IMR-90 (cell line): ENCODE results near the gene CARMIL1. TPM values are rescaled to one million over a fixed set of nuclear protein-coding genes. Genes with fewer than 3 reads are reported as not detected.

Source experiments
- ATAC-seq: fragments of 200-7000 bp; cut with Tn5 transposase; 2 replicates; pipeline ENCODE4 v1.9.1; 2020; ENCODE audit warnings: low read depth, mild to moderate bottlenecking, moderate library complexity
- BruUV-seq: library from RNA; stranded (reverse); fragments of 400-500 nt; replicated peaks from 2 replicates; lab custom pipeline; 2021; lab: Mats Ljungman, UMichigan
- CTCF ChIA-PET: fragments of 300-600 bp; formaldehyde crosslinking; extraction: SDS; loops from one replicate; lab custom pipeline; 2021; ENCODE audit warnings: antibody characterized with exemption; lab: Yijun Ruan, JAX
- POLR2A ChIA-PET: fragments of 300-600 bp; sonication (Branson Sonifier 250); formaldehyde crosslinking; loops from one replicate; lab custom pipeline; 2022; ENCODE audit warnings: antibody characterized with exemption; ENCODE audit not compliant: unreplicated experiment; lab: Charles Lee
- DNase-seq: peaks from one replicate; pipeline ENCODE4 v3.0.0; 2013
- H2AFZ ChIP-seq: replicated peaks from 2 replicates; pipeline ENCODE3; 2013; ENCODE audit warnings: low read length, mild to moderate bottlenecking; ENCODE audit not compliant: poor library complexity
- H2AK5ac ChIP-seq: 2 replicates; pipeline ENCODE4 v1.6.1; 2013; ENCODE audit warnings: low read depth, low read length, inconsistent platforms
- H2AK9ac ChIP-seq: replicated peaks from 2 replicates; pipeline ENCODE3; 2013; ENCODE audit warnings: mild to moderate bottlenecking, low read depth, low read length, moderate library complexity; ENCODE audit not compliant: poor library complexity
- H2BK120ac ChIP-seq: 2 replicates; pipeline ENCODE4 v1.6.1; 2013; ENCODE audit warnings: low read depth, low read length, inconsistent platforms
- H2BK15ac ChIP-seq: 3 replicates; pipeline ENCODE4 v1.6.1; 2013; ENCODE audit warnings: low read depth, low read length, inconsistent platforms
- H2BK20ac ChIP-seq: 2 replicates; pipeline ENCODE4 v1.6.1; 2013; ENCODE audit warnings: low read depth, mild to moderate bottlenecking, inconsistent platforms, low read length, moderate library complexity
- H2BK5ac ChIP-seq: 2 replicates; pipeline ENCODE4 v1.6.1; 2013; ENCODE audit warnings: mild to moderate bottlenecking, low read depth, low read length, inconsistent platforms; ENCODE audit not compliant: poor library complexity, severe bottlenecking
- H3K14ac ChIP-seq: replicated peaks from 2 replicates; pipeline ENCODE4 v1.6.1; 2013; ENCODE audit warnings: low read depth, low read length, inconsistent platforms
- H3K18ac ChIP-seq: 2 replicates; pipeline ENCODE4 v1.6.1; 2013; ENCODE audit warnings: low read depth, low read length, control low read depth
- H3K23ac ChIP-seq: 2 replicates; pipeline ENCODE4 v1.6.1; 2013; ENCODE audit warnings: low read depth, low read length, inconsistent platforms
- H3K27ac ChIP-seq: 2 replicates; pipeline ENCODE4 v1.5.1; 2013; ENCODE audit warnings: mild to moderate bottlenecking, control low read depth, low read length; ENCODE audit not compliant: insufficient read depth
- H3K27me3 ChIP-seq: 2 replicates; pipeline ENCODE4 v1.6.1; 2013; ENCODE audit warnings: low read length; ENCODE audit not compliant: control insufficient read depth, insufficient read depth
- H3K36me3 ChIP-seq: 2 replicates; pipeline ENCODE4 v1.6.1; 2013; ENCODE audit warnings: low read length, mixed read lengths; ENCODE audit not compliant: control insufficient read depth, insufficient read depth
- H3K4ac ChIP-seq: 2 replicates; pipeline ENCODE4 v1.6.1; 2013; ENCODE audit warnings: low read depth, low read length, inconsistent platforms
- H3K4me1 ChIP-seq: 2 replicates; pipeline ENCODE4 v1.6.1; 2013; ENCODE audit warnings: low read length, mixed read lengths; ENCODE audit not compliant: control insufficient read depth, insufficient read depth
- H3K4me2 ChIP-seq: 2 replicates; pipeline ENCODE4 v1.6.1; 2013; ENCODE audit warnings: low read depth, mild to moderate bottlenecking, control low read depth, low read length, moderate library complexity
- H3K4me3 ChIP-seq: 2 replicates; pipeline ENCODE4 v1.5.1; 2013; ENCODE audit warnings: low read depth, mild to moderate bottlenecking, control low read depth, low read length, moderate library complexity; ENCODE audit not compliant: insufficient read depth
- H3K56ac ChIP-seq: 2 replicates; pipeline ENCODE4 v1.6.1; 2013; ENCODE audit warnings: low read length, inconsistent platforms; ENCODE audit not compliant: insufficient read depth; ENCODE audit errors: extremely low read depth
- H3K79me1 ChIP-seq, 2 experiments: 2 replicates each; pipeline ENCODE4 v1.6.1; 2013; ENCODE audit warnings: low read length in 2 of 2, inconsistent platforms in 1 of 2, low read depth in 1 of 2
- H3K9ac ChIP-seq: 2 replicates; pipeline ENCODE4 v1.6.1; 2013; ENCODE audit warnings: low read depth, low read length, control low read depth
- H3K9me1 ChIP-seq: 2 replicates; pipeline ENCODE4 v1.6.1; 2013; ENCODE audit warnings: low read length, inconsistent platforms; ENCODE audit not compliant: insufficient read depth
- H3K9me3 ChIP-seq: 2 replicates; pipeline ENCODE4 v1.6.1; 2013; ENCODE audit warnings: low read length; ENCODE audit not compliant: control insufficient read depth, insufficient read depth
- H4K20me1 ChIP-seq: 2 replicates; pipeline ENCODE4 v1.6.1; 2013; ENCODE audit warnings: low read length, inconsistent platforms; ENCODE audit not compliant: insufficient read depth
- H4K5ac ChIP-seq: 2 replicates; pipeline ENCODE4 v1.6.1; 2013; ENCODE audit warnings: mild to moderate bottlenecking, low read depth, low read length, control low read depth
- H4K8ac ChIP-seq, 2 experiments: 2 replicates each; pipeline ENCODE4 v1.6.1; 2013; ENCODE audit warnings: low read depth in 2 of 2, low read length in 2 of 2, control low read depth in 1 of 2, inconsistent platforms in 1 of 2
- H4K91ac ChIP-seq: 2 replicates; pipeline ENCODE4 v1.6.1; 2013; ENCODE audit warnings: low read depth, low read length, inconsistent platforms; ENCODE audit not compliant: insufficient read depth
- CEBPB ChIP-seq: IDR thresholded peaks from 2 replicates; pipeline ENCODE4 v1.6.1; 2012; ENCODE audit warnings: low read depth, low read length, improper control_type of control experiment
- MAZ ChIP-seq: IDR thresholded peaks from 2 replicates; pipeline ENCODE4 v1.6.1; 2012; ENCODE audit warnings: low read depth, mild to moderate bottlenecking, low read length, improper control_type of control experiment, moderate library complexity, borderline replicate concordance
- POLR2A ChIP-seq: IDR thresholded peaks from 2 replicates; pipeline ENCODE4 v1.6.1; 2012; ENCODE audit warnings: mild to moderate bottlenecking, low read depth, low read length
- RCOR1 ChIP-seq: IDR thresholded peaks from 2 replicates; pipeline ENCODE4 v1.6.1; 2012; ENCODE audit warnings: mild to moderate bottlenecking, low read length, improper control_type of control experiment; ENCODE audit not compliant: insufficient replicate concordance
- SMC3 ChIP-seq: fragments of 150-350 bp; IDR thresholded peaks from 2 replicates; pipeline ENCODE4 v1.6.1; 2016; ENCODE audit warnings: low read depth, mild to moderate bottlenecking, antibody characterized with exemption, low read length, moderate library complexity
- WGBS, 2 experiments: methylation state at CpG; one replicate each; pipeline versions ENCODE4 v1.1.5 to v1.1.7; 2013; ENCODE audit warnings: missing lambda C conversion rate in 2 of 2; ENCODE audit not compliant: insufficient read length in 1 of 2; ENCODE audit errors: extremely low coverage in 2 of 2; 5-methylcytosine and 5-hydroxymethylcytosine counted together
- dilution Hi-C: fragments of 300-500 bp; cut with HindIII; formaldehyde crosslinking; loops from one replicate; pipeline ENCODE4 v1.14.3; 2018; ENCODE audit warnings: low sequenced_read_pairs; ENCODE audit not compliant: unreplicated experiment
- in situ Hi-C: fragments of 300-500 bp; cut with MboI; formaldehyde crosslinking; loops from 3 replicates; pipeline ENCODE4 v1.14.3; 2019; ENCODE audit warnings: low sequenced_read_pairs, inconsistent platforms, mixed read lengths
- intact Hi-C: fragments of 100-400 bp; cut with micrococcal nuclease; formaldehyde crosslinking; loops from 2 replicates; pipeline ENCODE4 v1.10.0; 2022
- polyA plus RNA-seq, 3 experiments: library from polyadenylated mRNA; depleted of rRNA; stranded (reverse); fragments of >200 nt; gene quantifications; 2 replicates each; pipeline ENCODE4 v1.2.3, GENCODE V29; 2012; ENCODE audit warnings: low replicate concordance in 1 of 3
- total RNA-seq: library from RNA; depleted of rRNA; stranded (reverse); fragments of >200 nt; gene quantifications from 2 replicates; pipeline ENCODE4 v1.2.3, GENCODE V29; 2012

The CARMIL1 gene
- total and polyA plus RNA-seq, 2 of the 4 experiments (the other 2 are of a cell fraction), result 1.3 to 2.9 TPM

GRCh38 chr6:25640446-25640845 is 361.3 kb downstream of the CARMIL1 start:
- no peak overlapping the region for H2BK15ac ChIP-seq
- H2BK5ac ChIP-seq, result no peak overlapping the region
- no peaks in the 10 kb centered on the region for H4K20me1 ChIP-seq
- no peaks in the 10 kb centered on the region; the same call in 1 of the 2 replicates for H3K27me3 ChIP-seq
- POLR2A ChIA-PET, result no interaction called here
- no peak overlapping the region for H3K4ac ChIP-seq
- no peak overlapping the region for H4K91ac ChIP-seq
- H3K9ac ChIP-seq, result no peak overlapping the region
- WGBS, 2 experiments, result no CpG with 5 or more reads among the region's 5 CpGs
- no peaks in the 10 kb centered on the region for H3K9me3 ChIP-seq
- H3K27ac ChIP-seq, result no peak overlapping the region
- dilution Hi-C loops, result no loop called here
- intact Hi-C loops, result no loop called here
- no peak overlapping the region for H2AFZ ChIP-seq
- CTCF ChIA-PET, result no interaction called here
- no peak overlapping the region for H2BK120ac ChIP-seq
- no peaks in the 10 kb centered on the region for H3K9me1 ChIP-seq
- no peak overlapping the region for H2AK5ac ChIP-seq
- in situ Hi-C loops, result no loop called here
- no peaks in the 10 kb centered on the region for H3K4me1 ChIP-seq
- H3K79me1 ChIP-seq, result no peaks in the 10 kb centered on the region
- H3K18ac ChIP-seq, result no peak overlapping the region
- no peak overlapping the region for H2BK20ac ChIP-seq
- BruUV-seq, result no TSS peak
- H4K5ac ChIP-seq, result no peak overlapping the region
- DNase-seq (no peak), ATAC-seq (no peak)
- no peak overlapping the region for H2AK9ac ChIP-seq
- H3K4me3 ChIP-seq, result no peak overlapping the region
- TF ChIP-seq CEBPB (no peak), RCOR1 (no peak), SMC3 (no peak), POLR2A (no peak), MAZ (no peak)
- H3K14ac ChIP-seq, result no peak overlapping the region
- no peak overlapping the region for H3K4me2 ChIP-seq
- H3K36me3 ChIP-seq, result no peaks in the 10 kb centered on the region
- H4K8ac ChIP-seq, result no peak overlapping the region
- no peak overlapping the region for H3K23ac ChIP-seq
- H3K56ac ChIP-seq, result no peak overlapping the region
